Stomach (tissue), 4 donors: ENCODE results near the gene RGS7.

Experiments used
- POLR2A ChIP-seq, 4 donors: fragments of 450-650 bp; IDR thresholded peaks; one replicate each; pipeline ENCODE4 v1.6.1; 2016; ENCODE audit warnings: antibody characterized with exemption in 4 of 4, control low read depth in 2 of 4, mild to moderate bottlenecking in 1 of 4, moderate library complexity in 1 of 4
- TF ChIP-seq, protein P1 (sequence below), 7 experiments: fragments of 450-650 bp in 4 of 7; fragments of 200-600 bp in 3 of 7; sonication (generic) in 3 of 7; IDR thresholded peaks; one replicate each; pipeline ENCODE4 v1.5.1; 2016 to 2019; ENCODE audit warnings: antibody characterized with exemption in 7 of 7, control low read depth in 2 of 7, mild to moderate bottlenecking in 1 of 7

- TF ChIP-seq, protein P1, sequence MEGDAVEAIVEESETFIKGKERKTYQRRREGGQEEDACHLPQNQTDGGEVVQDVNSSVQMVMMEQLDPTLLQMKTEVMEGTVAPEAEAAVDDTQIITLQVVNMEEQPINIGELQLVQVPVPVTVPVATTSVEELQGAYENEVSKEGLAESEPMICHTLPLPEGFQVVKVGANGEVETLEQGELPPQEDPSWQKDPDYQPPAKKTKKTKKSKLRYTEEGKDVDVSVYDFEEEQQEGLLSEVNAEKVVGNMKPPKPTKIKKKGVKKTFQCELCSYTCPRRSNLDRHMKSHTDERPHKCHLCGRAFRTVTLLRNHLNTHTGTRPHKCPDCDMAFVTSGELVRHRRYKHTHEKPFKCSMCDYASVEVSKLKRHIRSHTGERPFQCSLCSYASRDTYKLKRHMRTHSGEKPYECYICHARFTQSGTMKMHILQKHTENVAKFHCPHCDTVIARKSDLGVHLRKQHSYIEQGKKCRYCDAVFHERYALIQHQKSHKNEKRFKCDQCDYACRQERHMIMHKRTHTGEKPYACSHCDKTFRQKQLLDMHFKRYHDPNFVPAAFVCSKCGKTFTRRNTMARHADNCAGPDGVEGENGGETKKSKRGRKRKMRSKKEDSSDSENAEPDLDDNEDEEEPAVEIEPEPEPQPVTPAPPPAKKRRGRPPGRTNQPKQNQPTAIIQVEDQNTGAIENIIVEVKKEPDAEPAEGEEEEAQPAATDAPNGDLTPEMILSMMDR (IDR thresholded peaks at IDR 0.05) = no peak
- no peak for TF ChIP-seq POLR2A (IDR thresholded peaks at IDR 0.05)
These were observed 31.5 kb downstream of the RGS7 start for GRCh38 chr1:241325456-241325855.
